SK-N-MC (cell line): ENCODE data around the gene LLGL2.

Experiments used
- EZH2 ChIP-seq: fragments of 200-600 bp; sonication (generic); IDR thresholded peaks from one replicate; pipeline ENCODE4 v1.6.1; 2017; ENCODE audit warnings: antibody characterized with exemption
- POLR2AphosphoS5 ChIP-seq: IDR thresholded peaks from 2 replicates; pipeline ENCODE4 v1.6.1; 2012; ENCODE audit warnings: mild to moderate bottlenecking, low read depth, low read length, borderline replicate concordance

DNA sequence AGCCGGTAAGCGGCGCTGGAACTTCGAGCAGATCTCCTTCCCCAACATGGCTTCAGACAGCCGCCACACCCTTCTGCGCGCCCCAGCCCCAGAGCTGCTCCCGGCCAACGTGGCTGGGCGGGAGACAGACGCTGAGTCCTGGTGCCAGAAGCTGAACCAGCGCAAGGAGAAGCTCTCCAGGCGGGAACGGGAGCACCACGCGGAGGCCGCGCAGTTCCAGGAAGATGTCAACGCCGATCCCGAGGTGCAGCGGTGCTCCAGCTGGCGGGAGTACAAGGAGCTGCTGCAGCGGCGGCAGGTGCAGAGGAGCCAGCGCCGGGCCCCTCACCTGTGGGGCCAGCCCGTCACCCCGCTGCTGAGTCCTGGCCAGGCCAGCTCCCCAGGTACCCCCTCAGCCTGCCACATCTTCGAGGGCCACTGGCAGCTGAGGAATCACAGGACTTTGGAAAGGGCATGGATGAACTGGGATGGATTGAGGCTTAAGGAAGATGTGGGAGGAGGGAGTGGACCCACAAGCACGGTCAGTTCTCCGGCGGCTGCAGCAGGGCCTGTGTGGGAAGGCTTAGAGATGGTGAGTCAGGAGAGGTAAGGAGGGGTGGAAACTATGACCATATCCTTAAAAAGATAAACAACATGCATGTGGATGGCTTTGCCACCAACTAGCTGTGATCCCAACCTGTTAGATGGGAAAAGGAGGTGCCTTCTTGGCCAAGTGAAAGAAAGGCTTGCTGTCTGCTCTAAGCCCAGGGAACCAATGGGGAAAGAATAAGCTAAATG is 3.4 kb upstream of the LLGL2 start:
- TF ChIP-seq EZH2 (no peak), POLR2AphosphoS5 (no peak)
